Endodermal cell (in vitro differentiated cells): ENCODE data around the gene NFIX. TPM values are rescaled to one million over a fixed set of nuclear protein-coding genes. Genes with fewer than 3 reads are reported as not detected.
A peak's percentile ranks its signal among the peaks of the same experiment; 100 is the strongest.

ENCODE experiments used
- DNase-seq: peaks from one replicate; pipeline ENCODE4 v3.0.0-alpha.2; 2017
- H3K27ac ChIP-seq: 2 replicates; pipeline ENCODE4 v1.5.1; 2013; ENCODE audit warnings: mild to moderate bottlenecking, low read depth, low read length, moderate library complexity
- H3K27me3 ChIP-seq: 2 replicates; pipeline ENCODE4 v1.6.1; 2013; ENCODE audit warnings: mild to moderate bottlenecking, low read length, moderate library complexity; ENCODE audit not compliant: insufficient read depth, control insufficient read depth, poor library complexity, severe bottlenecking
- H3K36me3 ChIP-seq: 2 replicates; pipeline ENCODE4 v1.7.0; 2013; ENCODE audit warnings: mild to moderate bottlenecking, low read length, moderate library complexity; ENCODE audit not compliant: control insufficient read depth, insufficient read depth
- H3K4me1 ChIP-seq: one replicate; pipeline ENCODE4 v1.7.0; 2013; ENCODE audit warnings: low read length; ENCODE audit not compliant: control insufficient read depth, insufficient read depth
- H3K4me3 ChIP-seq: 2 replicates; pipeline ENCODE4 v1.5.1; 2013; ENCODE audit warnings: mild to moderate bottlenecking, low read length, moderate library complexity
- H3K9ac ChIP-seq: 2 replicates; pipeline ENCODE4 v1.6.1; 2013; ENCODE audit warnings: mild to moderate bottlenecking, low read length, moderate library complexity; ENCODE audit not compliant: poor library complexity, severe bottlenecking; ENCODE audit errors: extremely low read depth
- H3K9me3 ChIP-seq: 2 replicates; pipeline ENCODE4 v1.6.1; 2013; ENCODE audit warnings: mild to moderate bottlenecking, low read length, moderate library complexity; ENCODE audit not compliant: control insufficient read depth
- H3K27ac Mint-ChIP-seq: 2 replicates; pipeline ENCODE4 v1.8.0; 2020; ENCODE audit warnings: mixed read lengths
- H3K27me3 Mint-ChIP-seq: 2 replicates; pipeline ENCODE4 v1.8.0; 2021; ENCODE audit warnings: mild to moderate bottlenecking, mixed read lengths; ENCODE audit not compliant: insufficient read depth
- H3K36me3 Mint-ChIP-seq: 2 replicates; pipeline ENCODE4 v1.8.0; 2020; ENCODE audit warnings: low read depth, mixed read lengths
- H3K4me1 Mint-ChIP-seq: 2 replicates; pipeline ENCODE4 v1.8.0; 2020; ENCODE audit warnings: mixed read lengths
- H3K4me3 Mint-ChIP-seq: 2 replicates; pipeline ENCODE4 v1.8.0; 2020; ENCODE audit warnings: mild to moderate bottlenecking, moderate library complexity, mixed read lengths
- H3K9me3 Mint-ChIP-seq: 2 replicates; pipeline ENCODE4 v1.8.0; 2020; ENCODE audit warnings: mild to moderate bottlenecking, mixed read lengths
- WGBS, 2 experiments: methylation state at CpG; one replicate each; pipeline versions ENCODE4 v1.1.5 to v1.1.7; 2013; ENCODE audit warnings: missing lambda C conversion rate in 2 of 2, mixed read lengths in 1 of 2; ENCODE audit not compliant: insufficient coverage in 1 of 2, insufficient read length in 1 of 2; 5-methylcytosine and 5-hydroxymethylcytosine counted together
- total RNA-seq, 2 donors: library from RNA; stranded (reverse); fragmentation: NEBNext Ultra II Directional in 1 of 2; extraction: Animal tissue kit (Norgen Biotek cat#: 25700) in 1 of 2; gene quantifications; 2 replicates in 1 of 2; 3 replicates in 1 of 2; pipeline ENCODE4 v1.2.1, GENCODE V29; 2021
- TF ChIP-seq, protein P1 (sequence below): fragments of 200-600 bp; sonication (generic); conservative IDR thresholded peaks from 2 replicates; pipeline ENCODE4 v1.5.0; 2021; ENCODE audit warnings: antibody characterized with exemption, mild to moderate bottlenecking

NFIX gene
- total RNA-seq, 2 donors from 2014 or later, result 0.22 to 0.40 TPM

DNA sequence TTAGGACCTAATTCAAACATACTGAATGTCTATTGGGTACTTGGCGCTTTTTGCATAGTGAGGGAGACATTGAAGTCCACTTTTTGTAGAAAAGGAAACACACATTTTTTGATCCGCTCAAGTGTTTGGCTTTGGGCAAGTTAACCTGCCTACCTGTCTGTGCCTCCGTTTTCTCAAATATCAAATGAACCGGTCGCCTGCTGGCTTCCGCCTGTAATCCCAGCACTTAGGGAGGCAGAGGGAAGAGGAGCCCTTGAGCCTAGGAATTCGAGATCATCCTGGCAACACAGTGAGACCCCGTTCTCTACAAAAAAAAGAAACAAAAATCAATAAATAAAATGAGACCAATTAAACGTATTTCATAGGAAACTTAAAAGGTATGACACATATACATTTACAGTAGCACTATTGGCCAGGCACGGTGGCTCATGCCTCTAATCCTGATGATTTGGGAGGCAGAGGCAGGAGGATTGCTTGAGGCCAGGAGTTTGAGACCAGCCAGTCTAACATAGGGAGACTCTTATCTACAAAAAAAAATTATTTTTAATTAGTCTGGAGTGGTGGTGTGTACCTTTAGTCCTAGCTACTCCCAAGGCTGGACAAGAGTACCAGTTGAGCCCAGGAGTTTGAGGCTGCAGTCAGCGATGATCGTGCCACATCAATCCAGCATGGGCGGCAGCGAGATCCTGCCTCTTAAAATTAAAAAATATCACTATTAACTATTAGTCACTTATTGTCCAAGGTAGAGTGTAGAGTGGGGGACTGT lies 48.4 kb upstream of the NFIX start:
- H3K4me3 ChIP-seq, result peak overlapping the region; percentile 84
- DNase-seq, result no peak
- H3K9ac ChIP-seq, result peak overlapping the region; percentile 84
- no peaks in the 10 kb centered on the region for H3K27me3 Mint-ChIP-seq
- peak overlapping the region; percentile 85 for H3K4me3 Mint-ChIP-seq
- H3K4me1 Mint-ChIP-seq, result peaks cover 10% of the 10 kb centered on the region
- no peaks in the 10 kb centered on the region for H3K27me3 ChIP-seq
- 47 to 55% methylated on average over 6 to 12 of the region's 14 CpGs for WGBS, 2 experiments
- peaks cover 73% of the 10 kb centered on the region for H3K36me3 Mint-ChIP-seq
- H3K9me3 Mint-ChIP-seq, result no peaks in the 10 kb centered on the region
- peaks cover 69% of the 10 kb centered on the region for H3K36me3 ChIP-seq
- H3K9me3 ChIP-seq, result no peaks in the 10 kb centered on the region
- H3K27ac Mint-ChIP-seq, result peak overlapping the region; percentile 97
- H3K4me1 ChIP-seq, result no peaks in the 10 kb centered on the region
- TF ChIP-seq, protein P1, sequence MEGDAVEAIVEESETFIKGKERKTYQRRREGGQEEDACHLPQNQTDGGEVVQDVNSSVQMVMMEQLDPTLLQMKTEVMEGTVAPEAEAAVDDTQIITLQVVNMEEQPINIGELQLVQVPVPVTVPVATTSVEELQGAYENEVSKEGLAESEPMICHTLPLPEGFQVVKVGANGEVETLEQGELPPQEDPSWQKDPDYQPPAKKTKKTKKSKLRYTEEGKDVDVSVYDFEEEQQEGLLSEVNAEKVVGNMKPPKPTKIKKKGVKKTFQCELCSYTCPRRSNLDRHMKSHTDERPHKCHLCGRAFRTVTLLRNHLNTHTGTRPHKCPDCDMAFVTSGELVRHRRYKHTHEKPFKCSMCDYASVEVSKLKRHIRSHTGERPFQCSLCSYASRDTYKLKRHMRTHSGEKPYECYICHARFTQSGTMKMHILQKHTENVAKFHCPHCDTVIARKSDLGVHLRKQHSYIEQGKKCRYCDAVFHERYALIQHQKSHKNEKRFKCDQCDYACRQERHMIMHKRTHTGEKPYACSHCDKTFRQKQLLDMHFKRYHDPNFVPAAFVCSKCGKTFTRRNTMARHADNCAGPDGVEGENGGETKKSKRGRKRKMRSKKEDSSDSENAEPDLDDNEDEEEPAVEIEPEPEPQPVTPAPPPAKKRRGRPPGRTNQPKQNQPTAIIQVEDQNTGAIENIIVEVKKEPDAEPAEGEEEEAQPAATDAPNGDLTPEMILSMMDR, result no peak
- H3K27ac ChIP-seq, result peak overlapping the region; percentile 97

DNA sequence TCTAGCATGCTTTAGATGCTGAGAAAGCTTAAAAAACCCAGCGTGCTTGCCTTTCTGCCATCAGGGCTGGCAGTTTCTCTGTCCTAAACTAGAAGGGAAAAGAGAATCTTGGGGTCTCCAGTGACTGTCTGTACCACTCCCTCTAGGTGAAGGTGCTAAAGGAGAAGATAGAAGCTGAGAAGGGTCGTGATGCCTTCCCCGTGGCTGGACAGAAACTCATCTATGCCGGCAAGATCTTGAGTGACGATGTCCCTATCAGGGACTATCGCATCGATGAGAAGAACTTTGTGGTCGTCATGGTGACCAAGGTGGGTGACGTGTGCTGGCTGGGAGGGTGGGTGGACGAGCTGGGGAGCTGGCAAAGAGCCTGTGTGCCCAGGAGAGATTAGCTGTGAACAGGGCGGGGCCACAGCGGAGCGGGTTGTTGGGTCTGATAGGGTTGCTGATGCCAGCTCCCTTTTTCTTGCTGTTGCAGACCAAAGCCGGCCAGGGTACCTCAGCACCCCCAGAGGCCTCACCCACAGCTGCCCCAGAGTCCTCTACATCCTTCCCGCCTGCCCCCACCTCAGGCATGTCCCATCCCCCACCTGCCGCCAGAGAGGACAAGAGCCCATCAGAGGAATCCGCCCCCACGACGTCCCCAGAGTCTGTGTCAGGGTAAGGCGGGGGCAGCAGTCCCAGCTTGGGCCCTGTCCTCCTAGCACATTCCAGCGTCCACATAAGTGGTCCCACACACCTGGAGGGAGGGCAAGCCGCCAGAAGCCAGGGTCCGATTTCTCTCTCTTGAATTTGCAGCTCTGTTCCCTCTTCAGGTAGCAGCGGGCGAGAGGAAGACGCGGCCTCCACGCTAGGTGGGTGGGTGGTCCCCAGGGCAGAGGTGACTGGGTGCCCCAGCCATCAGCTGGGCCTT lies 47.3 kb upstream of the NFIX start:
- no peak overlapping the region for H3K27ac ChIP-seq
- H3K27me3 Mint-ChIP-seq, result no peaks in the 10 kb centered on the region
- H3K4me3 Mint-ChIP-seq, result no peak overlapping the region
- H3K4me1 ChIP-seq, result no peaks in the 10 kb centered on the region
- H3K4me1 Mint-ChIP-seq, result peaks cover 8% of the 10 kb centered on the region
- H3K36me3 ChIP-seq, result peaks cover 60% of the 10 kb centered on the region
- peak overlapping the region; percentile 84 for H3K4me3 ChIP-seq
- H3K36me3 Mint-ChIP-seq, result peaks cover 69% of the 10 kb centered on the region
- H3K27me3 ChIP-seq, result no peaks in the 10 kb centered on the region
- 92 to 95% methylated on average over 15 to 28 of the region's 28 CpGs for WGBS, 2 experiments
- peak overlapping the region; percentile 35 for H3K27ac Mint-ChIP-seq
- H3K9me3 ChIP-seq, result no peaks in the 10 kb centered on the region
- TF ChIP-seq, protein P1, result no peak
- no peak for DNase-seq
- no peak overlapping the region for H3K9ac ChIP-seq
- no peaks in the 10 kb centered on the region for H3K9me3 Mint-ChIP-seq

DNA sequence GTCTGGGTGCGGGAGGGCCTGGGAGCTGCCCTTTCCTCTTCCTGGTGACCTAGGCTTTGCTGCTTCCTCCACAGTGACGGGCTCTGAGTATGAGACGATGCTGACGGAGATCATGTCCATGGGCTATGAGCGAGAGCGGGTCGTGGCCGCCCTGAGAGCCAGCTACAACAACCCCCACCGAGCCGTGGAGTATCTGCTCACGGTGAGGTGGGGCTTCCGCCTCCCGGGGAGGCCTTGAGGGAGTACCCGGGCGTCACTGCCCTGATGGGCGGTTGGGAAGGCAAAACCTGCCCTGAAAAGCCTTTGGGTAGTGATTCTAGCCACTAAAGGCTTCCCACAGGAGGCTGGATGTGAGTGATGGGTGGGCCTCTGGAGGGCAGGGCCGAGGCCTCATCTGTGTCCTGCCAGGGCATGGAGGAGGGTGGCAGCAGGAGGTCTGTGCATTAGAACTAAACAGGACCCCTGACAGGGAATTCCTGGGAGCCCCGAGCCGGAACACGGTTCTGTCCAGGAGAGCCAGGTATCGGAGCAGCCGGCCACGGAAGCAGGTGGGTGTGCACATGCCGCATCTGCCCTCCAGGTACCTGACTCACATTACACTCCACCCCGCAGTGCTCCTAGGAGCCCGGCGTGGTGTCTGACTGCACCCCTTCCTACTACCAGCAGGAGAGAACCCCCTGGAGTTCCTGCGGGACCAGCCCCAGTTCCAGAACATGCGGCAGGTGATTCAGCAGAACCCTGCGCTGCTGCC lies 46.5 kb upstream of the NFIX start:
- DNase-seq, result no peak
- 93% methylated on average over 20 to 30 of the region's 30 CpGs for WGBS, 2 experiments
- TF ChIP-seq, protein P1, result no peak
- no peak overlapping the region for H3K4me3 ChIP-seq
- no peaks in the 10 kb centered on the region for H3K9me3 ChIP-seq
- H3K4me1 Mint-ChIP-seq, result peaks cover 6% of the 10 kb centered on the region
- no peak overlapping the region for H3K4me3 Mint-ChIP-seq
- no peaks in the 10 kb centered on the region for H3K27me3 Mint-ChIP-seq
- H3K36me3 Mint-ChIP-seq, result peaks cover 64% of the 10 kb centered on the region
- H3K27me3 ChIP-seq, result no peaks in the 10 kb centered on the region
- no peaks in the 10 kb centered on the region for H3K4me1 ChIP-seq
- no peak overlapping the region for H3K27ac ChIP-seq
- H3K27ac Mint-ChIP-seq, result peak overlapping the region; percentile 35
- H3K9me3 Mint-ChIP-seq, result no peaks in the 10 kb centered on the region
- H3K36me3 ChIP-seq, result peaks cover 58% of the 10 kb centered on the region
- H3K9ac ChIP-seq, result no peak overlapping the region
